ENCODE results near the gene FERMT2. TPM values are rescaled to one million over a fixed set of nuclear protein-coding genes. Genes with fewer than 3 reads are reported as not detected.

Gene FERMT2
- polyA plus RNA-seq, 10 donors: 91.5 to 129 (median 109) TPM

DNA sequence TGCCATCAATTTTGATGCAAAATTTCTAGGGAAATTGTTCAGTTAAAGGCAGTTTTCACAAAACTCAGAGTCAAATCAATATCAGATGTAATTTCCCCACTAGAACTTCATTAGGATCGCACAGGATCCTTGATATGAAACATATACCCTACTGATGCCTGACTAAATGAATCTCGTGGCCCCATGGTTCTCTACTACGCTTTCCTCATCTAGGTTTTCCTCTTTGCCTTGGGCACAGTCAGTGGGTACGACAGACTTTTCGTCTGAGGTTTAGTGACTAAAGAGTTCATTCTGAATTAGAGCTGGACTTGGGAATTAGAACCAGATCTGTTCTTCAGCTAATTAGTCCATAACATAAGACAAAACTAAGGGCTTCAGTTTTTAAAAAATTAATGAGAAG lies 117.0 kb downstream of the FERMT2 start:
- no peak for DNase-seq

DNA sequence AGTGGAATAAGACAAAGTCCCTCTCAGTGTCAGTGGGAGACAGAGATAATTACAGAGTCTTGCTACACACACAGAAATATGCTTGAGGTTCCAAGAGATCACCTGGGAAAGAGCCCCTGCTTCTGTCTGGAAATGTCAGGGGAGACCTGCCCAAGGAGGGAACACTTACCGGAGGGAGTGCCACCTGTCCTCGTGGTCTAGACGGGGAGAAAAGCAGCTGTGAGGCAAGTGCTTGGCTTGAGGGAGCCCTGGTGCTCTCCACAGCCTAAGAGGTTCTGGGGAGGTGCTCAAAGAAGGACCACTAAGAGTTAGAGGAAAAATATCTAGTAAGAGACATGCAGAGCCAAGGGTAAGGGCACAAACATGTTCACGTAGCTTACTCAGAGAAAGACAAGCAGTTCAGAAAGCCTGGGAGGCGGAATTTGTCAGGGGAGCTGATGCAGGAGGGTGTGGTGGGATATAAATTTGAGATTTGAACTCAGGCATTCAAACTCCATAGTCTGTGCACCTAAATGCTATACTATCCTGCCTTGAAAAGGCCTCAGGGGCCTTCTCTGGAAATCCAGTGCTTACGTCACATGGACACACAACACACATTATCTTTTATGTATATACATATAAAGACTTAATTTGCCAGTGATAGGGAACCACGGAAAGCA lies 121.2 kb downstream of the FERMT2 start:
- DNase-seq: no peak

DNA sequence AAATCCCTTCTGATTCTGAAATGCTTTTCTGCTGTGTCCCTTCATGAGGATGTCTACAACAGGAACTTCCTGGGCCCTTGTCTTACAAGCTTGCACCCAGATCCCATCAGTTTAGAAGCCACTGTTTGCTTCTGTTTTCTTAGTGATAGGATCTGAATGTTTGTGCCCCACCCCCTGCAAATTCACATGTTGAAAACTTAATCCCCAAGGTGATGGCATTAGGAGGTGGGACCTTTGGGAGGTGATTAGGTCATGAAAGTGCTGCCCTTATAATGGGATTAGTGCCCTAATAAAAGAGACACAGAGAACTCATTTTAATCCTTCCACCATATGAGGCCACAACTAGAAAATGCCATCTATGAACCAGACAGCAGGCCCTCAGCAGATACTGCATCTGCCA lies 123.4 kb downstream of the FERMT2 start:
- DNase-seq: no peak

DNA sequence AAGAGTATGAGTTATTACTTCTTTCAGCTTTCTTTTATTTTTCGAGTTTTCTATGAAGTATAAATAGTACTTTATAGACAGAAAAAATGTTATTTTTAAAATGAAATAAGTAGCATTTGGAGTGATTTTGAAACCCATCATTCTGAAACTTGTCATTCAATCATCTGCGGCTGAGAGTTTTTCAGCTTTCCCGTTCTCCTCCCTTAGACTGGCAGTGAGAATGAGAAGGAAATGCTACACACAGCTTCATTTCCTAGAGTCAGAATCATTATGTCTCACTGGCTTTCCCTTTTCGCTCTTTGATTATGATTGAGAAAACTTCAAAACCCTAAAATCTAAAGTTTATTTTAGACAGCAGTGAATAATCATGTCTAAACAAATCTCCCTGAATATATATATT lies 125.8 kb downstream of the FERMT2 start:
- DNase-seq: no peak

DNA sequence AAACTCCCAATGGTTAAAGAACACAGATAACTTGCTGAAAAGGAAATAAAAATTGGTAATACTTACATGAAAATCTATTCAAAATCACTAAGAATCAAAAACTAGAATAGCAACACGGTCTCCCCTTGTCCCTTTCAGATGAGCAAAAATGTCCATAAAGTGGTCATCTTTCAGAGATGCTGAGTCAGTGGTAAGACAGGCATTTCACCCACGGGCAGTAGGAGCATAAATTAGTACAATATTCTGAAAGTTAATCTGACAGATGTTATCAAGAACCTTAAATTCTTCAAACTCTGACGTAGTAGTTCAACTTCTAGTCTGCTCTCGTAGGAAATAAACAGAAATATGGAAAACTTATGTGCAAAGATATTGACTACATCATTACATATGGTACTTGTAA lies 126.4 kb downstream of the FERMT2 start:
- no peak for DNase-seq

DNA sequence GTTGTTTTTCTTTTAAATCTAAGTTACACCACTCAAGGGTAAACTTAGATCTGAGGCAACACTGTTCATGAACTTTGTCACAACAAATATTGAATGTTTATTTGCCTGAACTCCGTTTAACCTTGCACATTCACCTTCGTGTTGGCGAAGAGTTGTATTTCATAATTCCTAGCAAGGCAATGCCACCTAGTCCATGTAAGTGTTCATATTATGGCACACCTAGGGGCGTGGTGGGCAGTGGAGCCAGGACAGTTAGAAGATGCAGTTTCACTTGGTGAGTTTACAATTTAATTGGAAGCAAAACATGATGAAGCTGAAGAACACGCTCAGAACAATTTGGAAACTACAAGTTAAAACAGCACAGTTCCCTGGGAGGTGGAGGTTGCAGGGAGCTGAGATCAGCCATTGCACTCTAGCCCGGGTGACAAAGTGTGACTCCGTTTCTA lies 129.0 kb downstream of the FERMT2 start:
- no peak for DNase-seq

DNA sequence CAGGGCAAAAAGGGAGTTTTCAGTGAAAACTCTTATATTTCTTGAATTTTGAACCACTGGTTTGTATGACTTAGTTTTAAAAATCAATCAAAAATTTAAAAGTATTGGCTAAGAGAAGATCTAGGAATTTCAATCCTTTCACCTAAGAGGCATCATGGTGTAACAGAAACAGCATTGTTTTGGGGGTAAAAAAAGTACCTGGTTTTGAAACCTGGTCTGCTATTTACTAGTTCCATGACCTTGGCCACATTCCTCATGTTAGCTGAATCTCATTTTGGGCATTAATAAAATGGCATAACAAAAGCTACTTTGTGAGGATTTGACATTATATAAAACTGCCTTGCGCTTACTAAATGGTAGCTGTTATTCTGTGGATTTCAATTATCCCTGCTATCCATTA lies 142.7 kb downstream of the FERMT2 start:
- DNase-seq: no peak

Other genes starting within 250 kb of the FERMT2 start
- gene PSMC6, start 243.8 kb downstream of the FERMT2 start, polyA plus RNA-seq (ENCODE audit: insufficient read length in 10 of 10): 100 to 1,000 TPM in 5 of 10 donors, 10 to 100 TPM in 5; 79.3 to 123 (median 101) TPM
- 10 to 100 TPM; 11.3 to 16.6 (median 14.6) TPM for gene STYX, start 220.9 kb downstream of the FERMT2 start, polyA plus RNA-seq (ENCODE audit: insufficient read length in 10 of 10)
- gene GNPNAT1, start 159.4 kb downstream of the FERMT2 start, polyA plus RNA-seq (ENCODE audit: insufficient read length in 10 of 10): 10 to 100 TPM; 12.7 to 21.3 (median 15.9) TPM
- gene DDHD1, start 202.3 kb upstream of the FERMT2 start, polyA plus RNA-seq (ENCODE audit: insufficient read length in 10 of 10): 1 to 10 TPM; 5.0 to 9.2 (median 7.7) TPM